GM18861 (cell line): ENCODE measurements around the gene PBXIP1.

Experiments used
- ATAC-seq: cut with Tn5 transposase; IDR thresholded peaks from one replicate; pipeline ENCODE4 v1.9.1; 2021; ENCODE audit not compliant: unreplicated experiment

PBXIP1 gene, protein sequence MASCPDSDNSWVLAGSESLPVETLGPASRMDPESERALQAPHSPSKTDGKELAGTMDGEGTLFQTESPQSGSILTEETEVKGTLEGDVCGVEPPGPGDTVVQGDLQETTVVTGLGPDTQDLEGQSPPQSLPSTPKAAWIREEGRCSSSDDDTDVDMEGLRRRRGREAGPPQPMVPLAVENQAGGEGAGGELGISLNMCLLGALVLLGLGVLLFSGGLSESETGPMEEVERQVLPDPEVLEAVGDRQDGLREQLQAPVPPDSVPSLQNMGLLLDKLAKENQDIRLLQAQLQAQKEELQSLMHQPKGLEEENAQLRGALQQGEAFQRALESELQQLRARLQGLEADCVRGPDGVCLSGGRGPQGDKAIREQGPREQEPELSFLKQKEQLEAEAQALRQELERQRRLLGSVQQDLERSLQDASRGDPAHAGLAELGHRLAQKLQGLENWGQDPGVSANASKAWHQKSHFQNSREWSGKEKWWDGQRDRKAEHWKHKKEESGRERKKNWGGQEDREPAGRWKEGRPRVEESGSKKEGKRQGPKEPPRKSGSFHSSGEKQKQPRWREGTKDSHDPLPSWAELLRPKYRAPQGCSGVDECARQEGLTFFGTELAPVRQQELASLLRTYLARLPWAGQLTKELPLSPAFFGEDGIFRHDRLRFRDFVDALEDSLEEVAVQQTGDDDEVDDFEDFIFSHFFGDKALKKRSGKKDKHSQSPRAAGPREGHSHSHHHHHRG

DNA sequence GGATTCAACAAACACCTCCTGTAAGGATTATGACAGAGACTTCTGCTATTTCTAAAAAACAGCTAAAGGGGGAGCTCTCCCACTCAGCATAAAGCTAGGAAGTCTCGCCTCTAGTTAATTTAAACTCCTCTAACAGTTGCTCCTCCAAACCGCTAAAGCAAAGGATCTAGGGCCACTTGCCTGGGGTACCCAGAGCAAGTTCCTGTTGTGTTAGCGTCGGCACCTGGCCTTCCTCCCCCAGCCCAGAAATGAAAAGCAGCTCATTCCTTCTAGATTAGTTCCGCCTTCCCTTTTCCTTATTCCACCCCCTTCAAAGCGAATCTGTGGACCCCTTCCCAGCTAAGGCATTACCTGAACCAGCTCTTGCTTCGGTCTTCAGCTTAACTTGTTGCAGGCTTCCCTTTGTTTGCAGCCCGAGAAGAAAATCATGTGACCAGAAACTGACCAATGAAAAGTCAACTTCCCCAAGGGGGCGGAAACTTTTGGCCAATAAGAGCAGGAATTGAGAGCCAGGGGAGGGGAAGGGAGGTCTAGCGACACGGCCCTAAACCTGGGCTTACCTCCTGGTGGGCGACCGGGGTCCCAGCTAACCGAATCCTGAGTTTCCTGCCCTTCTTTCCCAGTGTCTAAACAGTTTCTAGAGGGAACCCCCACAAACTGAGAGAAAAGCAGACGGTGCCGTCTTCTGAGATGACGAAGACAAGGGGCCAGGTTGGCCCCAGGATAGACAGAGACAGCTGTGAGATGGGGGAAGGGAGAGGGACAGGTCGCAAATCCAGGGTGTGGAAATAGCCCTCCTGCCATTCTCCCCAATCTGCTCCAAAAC, at the start of gene PBXIP1:
Gene PBXIP1 (minus strand): TSS at position 382 of the 826 bp plus-strand sequence. CDS start 2,378 bp downstream, outside the sequence.
- peak; percentile 58 for ATAC-seq

- no peak for ATAC-seq
Measured at GRCh38 chr1:155005076-155006011, 49.4 kb upstream of the PBXIP1 start.

DNA sequence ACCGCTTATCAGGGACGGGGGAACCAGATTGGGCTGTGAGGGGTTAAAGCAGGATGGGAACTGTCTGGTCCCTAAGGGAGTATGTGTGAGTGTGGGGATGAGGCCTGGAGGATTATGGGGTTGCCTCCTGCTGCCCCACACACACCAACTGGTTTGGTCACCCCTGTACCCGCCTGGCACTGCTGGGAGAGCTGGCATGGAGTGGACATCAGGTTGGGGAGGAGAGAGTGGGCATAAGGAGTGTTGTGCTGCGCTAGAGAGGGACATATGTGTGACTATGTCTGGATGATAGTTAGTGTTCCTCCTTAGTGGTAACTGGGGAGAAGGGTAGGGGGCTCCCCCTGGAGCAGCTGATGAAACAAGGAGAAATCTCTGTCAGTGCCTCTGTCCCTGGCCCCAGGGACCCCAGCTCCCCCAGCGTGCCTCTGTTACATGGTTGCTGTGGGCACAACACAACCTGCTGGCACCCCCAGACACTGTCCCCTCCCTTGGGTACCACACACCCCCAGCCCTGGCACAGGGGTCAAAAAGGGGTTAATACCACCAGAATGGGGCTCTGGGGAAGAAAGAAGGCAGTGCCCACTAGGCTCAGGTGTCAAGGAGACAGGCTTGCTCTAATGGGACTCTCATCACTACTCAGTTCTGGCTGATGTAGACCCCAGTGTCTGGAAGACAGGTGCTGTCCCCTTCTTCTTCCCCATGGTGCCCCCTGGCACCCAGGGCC, 48.6 kb upstream of the PBXIP1 start:
- ATAC-seq = no peak

GRCh38 chr1:155003766-155004351, 48.0 kb upstream of the PBXIP1 start:
- ATAC-seq = no peak

GRCh38 chr1:155003227-155003765, 47.4 kb upstream of the PBXIP1 start:
- no peak for ATAC-seq

- no peak for ATAC-seq
Measured at GRCh38 chr1:155002464-155003226, 46.7 kb upstream of the PBXIP1 start, which contains the start of gene ZBTB7B. ZBTB7B (plus strand) TSS chr1:155002802; CDS start chr1:155014661, 11,859 bp downstream.

DNA sequence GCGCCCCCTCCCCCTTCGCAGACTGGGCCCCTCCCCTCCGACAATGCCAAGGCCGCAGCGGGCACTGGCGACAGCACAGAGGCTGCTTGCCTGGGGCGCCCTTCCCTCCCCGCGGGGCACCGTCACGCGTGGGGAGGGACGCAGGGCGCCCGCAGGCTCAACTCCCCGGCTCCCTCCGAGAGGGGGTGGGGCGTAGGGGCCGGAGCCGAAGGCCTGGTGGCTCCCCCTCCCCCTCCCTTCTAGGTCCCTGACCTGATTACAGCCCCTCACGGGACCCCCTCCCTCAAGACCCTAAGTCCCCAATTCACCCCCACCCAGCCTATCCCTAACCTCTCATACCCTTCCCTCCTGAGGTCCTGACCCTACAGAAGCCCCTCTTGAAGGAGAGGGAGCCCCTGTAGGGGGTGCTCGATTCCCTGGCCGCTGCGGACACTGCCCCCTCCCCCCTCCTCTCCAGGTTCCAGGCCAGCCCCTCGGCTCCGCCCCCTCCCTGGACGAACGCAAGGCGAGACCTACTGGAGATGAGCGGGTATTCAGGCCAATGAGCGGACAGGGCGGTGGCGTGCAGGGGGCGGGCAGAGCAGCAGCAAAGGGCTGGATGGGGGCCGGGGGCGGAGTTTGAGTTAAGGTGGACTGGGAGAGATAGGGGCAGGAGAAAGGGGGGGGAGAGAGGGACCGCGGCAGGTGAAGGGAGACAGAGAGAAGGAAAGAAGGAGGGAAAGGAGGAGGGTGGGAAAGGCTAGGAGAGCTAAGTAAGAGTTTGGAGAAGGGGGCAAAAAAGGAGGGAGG, 46.0 kb upstream of the PBXIP1 start:
- ATAC-seq = peak; percentile 40

DNA sequence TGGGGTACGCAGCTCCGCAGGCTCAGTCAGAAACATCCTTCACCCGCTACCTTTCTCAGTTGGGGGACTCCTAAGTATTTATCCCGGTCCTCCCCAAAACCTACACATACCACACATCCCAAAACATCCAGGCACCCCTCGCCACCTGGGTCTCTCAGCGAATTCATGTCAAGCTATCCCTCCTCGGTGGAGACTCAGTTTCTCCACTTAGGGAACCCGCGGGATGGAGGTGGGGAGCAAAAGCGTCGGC, 45.5 kb upstream of the PBXIP1 start:
- no peak for ATAC-seq

DNA sequence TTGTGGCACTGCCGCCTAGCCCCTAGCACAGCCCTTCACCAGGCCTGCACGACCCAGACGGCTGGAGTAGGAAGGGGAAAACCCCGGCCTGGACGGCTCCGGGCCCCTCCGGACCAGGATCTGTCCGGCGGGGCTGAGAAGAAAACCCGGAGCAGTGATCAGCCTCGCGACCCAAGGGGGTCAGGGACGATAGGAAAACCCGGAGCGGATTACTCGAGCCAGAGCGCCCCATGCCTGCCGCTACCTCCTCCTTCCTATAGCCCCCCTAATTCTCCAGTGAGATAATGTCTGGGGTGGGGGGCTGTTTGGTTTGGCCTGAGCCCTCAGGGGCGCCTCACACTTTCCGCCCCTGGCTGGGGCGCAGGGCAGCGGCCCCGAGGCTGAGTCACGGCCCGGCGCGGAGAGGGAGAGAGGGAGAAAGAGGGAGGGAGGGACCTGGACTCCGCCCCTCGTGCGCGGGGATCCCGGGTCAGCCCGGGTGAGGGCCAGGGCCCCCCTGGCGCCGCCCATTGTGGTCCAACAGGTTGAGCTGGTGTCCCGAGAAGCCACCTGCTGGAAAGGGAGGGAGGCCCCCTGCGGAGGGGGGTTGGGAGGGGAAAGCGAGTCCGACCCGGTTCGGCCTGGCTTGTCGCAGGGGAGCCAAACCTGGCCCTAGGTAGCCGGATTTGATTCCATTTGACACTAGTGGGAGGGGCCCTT, 45.0 kb upstream of the PBXIP1 start:
- ATAC-seq = peak; percentile 33

GRCh38 chr1:155000411-155000725, 44.5 kb upstream of the PBXIP1 start:
- ATAC-seq = no peak

DNA sequence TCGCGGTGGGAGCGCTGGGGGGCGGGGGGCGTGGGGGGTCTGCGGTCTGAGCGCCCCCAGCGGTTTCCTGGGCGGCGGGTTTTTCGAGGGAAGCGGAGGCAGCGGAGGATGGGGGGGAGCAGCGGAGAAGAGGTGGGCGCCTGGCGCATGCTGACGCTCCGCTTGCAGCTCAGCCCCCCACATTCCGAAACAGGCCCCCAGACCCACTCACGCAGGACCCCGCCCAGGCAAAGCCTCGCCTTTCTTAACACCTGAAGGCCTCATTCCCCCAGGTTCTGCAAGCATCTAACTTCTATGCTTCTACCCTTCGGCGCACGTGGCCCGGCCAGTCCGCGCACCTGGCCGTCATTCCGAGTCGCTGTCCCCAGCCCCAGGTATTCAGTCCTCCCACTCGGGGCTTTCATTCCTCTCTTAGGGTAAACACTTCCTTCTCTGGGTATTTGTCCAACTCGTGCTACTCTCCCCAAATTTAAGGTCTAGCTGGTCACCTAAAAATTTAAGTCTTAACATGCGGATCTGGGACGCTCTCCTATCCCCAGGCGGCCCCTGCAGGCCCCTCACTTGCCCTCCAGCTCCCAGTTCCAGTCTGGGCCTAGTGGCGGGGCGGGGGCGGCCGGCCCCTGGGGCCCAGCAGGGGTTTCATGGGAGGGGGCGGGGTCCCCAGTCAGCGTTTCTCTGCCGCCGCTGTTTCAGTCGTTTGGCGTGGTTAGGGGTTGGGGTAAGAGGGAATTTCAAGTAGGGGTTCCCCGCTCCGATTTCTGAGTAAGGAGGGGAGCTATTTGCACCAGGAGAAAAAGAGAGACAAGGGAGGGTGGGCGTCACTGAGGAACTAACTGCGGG, 43.9 kb upstream of the PBXIP1 start:
- no peak for ATAC-seq

DNA sequence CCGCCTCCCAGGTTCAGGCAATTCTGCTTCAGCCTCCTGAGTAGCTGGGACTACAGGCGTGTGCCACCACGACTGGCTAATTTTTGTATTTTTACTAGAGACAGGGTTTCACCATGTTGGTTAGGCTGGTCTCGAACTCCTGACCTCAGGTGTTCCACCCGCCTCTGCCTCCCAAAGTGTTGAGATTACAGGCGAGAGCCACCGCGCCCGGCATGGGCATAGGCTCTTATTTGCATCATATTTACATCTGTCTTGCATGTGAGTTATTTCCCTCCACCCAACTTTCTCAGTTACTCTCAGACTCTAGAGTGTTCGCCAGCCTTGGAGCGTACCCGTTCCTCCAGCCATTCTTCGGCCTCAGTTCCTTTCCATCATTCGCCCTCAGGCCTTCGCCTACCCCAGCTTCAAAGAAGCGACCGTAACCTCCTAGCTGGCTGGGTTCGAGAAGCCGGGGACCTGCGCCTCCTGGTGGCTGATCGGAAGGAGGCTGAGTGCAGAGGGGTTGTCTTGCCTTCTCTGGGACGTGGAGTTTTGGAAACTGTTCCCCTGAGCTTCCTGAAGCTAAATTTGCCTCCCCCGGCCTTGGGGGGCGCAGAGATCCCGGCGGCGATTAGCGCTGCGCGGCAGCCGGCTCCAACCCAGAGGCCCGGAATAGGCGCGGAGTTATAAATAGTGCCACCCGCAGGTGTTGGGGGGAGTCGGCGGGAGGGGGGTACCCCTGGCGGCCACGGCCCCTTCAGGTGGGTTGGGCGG, 43.1 kb upstream of the PBXIP1 start:
- no peak for ATAC-seq

- no peak for ATAC-seq
Measured at GRCh38 chr1:154998201-154998780, 42.4 kb upstream of the PBXIP1 start.

DNA sequence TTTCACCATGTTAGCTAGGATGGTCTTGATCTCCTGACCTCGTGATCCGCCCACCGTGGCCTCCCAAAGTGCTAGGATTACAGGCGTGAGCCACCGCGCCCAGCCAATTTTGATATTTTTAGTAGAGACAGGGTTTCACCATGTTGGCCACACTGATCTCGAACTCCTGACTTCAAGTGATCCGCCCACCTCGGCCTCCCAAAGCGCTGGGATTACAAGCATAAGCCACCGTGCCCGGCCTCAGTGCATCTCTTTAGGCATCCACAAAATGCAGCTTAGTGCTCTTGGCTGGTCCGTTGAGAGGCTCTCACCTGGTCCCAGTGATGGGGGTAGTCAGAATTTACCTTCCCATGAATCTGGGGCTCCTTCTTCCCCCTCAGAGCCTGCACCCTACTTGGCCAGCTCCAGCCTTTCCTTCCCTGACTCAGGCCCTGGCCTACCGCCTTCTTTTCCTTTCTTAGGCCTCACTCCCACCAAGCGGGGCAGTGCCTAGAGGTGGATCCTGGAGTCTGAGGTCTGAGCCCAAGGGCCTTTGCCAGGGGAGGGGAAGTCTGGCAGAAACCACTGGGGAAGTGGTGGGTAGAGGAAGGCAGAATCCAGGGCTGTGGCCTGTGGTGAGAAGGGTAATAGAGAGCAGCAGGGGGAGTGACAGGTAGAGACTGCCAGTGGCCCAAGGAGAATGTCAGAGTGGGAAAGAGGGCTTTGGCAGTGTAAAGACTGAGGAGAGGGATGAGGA, 41.2 kb upstream of the PBXIP1 start:
- ATAC-seq = no peak
